PC-9 (cell line): Measurements from ENCODE around the gene NADK. TPM values are rescaled to one million over a fixed set of nuclear protein-coding genes. Genes with fewer than 3 reads are reported as not detected.
"Not testable (repeated sequence)": the region's sequence is repeated elsewhere in the genome, so short reads cannot be mapped to it uniquely, and the experiment has no call there.

Experiments used
- BruUV-seq: library from RNA; stranded (reverse); fragments of 400-500 nt; replicated peaks from 2 replicates; lab custom pipeline; 2021; lab: Mats Ljungman, UMichigan
- CTCF ChIA-PET: fragments of 300-600 bp; sonication (Branson Sonifier 250); formaldehyde crosslinking; loops from one replicate; lab custom pipeline; 2022; ENCODE audit warnings: antibody characterized with exemption; lab: Charles Lee
- POLR2A ChIA-PET: fragments of 300-600 bp; sonication (Branson Sonifier 250); formaldehyde crosslinking; loops from one replicate; lab custom pipeline; 2022; ENCODE audit warnings: antibody characterized with exemption; ENCODE audit not compliant: unreplicated experiment; lab: Charles Lee
- DNase-seq, 2 experiments: peaks; one replicate each; pipeline versions ENCODE4 v3.0.0 to v3.0.0-alpha.2; 2015 to 2022; ENCODE audit warnings: mixed read lengths in 1 of 2
- H2AFZ ChIP-seq: fragments of 200-600 bp; sonication (generic); 2 replicates; pipeline ENCODE4 v1.8.1; 2017; ENCODE audit warnings: antibody characterized with exemption
- H3F3A ChIP-seq: fragments of 200-600 bp; sonication (generic); 2 replicates; pipeline ENCODE4 v1.8.1; 2017; ENCODE audit warnings: antibody characterized with exemption, mild to moderate bottlenecking, low read depth; ENCODE audit not compliant: insufficient read depth
- H3K27ac ChIP-seq: fragments of 200-600 bp; sonication (generic); 2 replicates; pipeline ENCODE4 v1.6.1; 2016; ENCODE audit warnings: mixed run types
- H3K27me3 ChIP-seq: fragments of 200-600 bp; sonication (generic); 2 replicates; pipeline ENCODE4 v1.6.1; 2016; ENCODE audit warnings: low read depth, mixed run types; ENCODE audit not compliant: insufficient read depth
- H3K36me3 ChIP-seq: fragments of 200-600 bp; sonication (generic); 2 replicates; pipeline ENCODE4 v1.6.1; 2016; ENCODE audit warnings: low read depth, mixed run types
- H3K4me1 ChIP-seq: fragments of 200-600 bp; sonication (generic); replicated peaks from 2 replicates; pipeline ENCODE4 v1.6.1; 2016; ENCODE audit warnings: mixed run types; ENCODE audit not compliant: insufficient read depth
- H3K4me2 ChIP-seq: fragments of 200-600 bp; sonication (generic); 2 replicates; pipeline ENCODE4 v1.6.1; 2017; ENCODE audit warnings: mixed run types
- H3K4me3 ChIP-seq: fragments of 200-600 bp; sonication (generic); 2 replicates; pipeline ENCODE4 v1.6.1; 2016; ENCODE audit warnings: mixed run types
- H3K79me2 ChIP-seq: fragments of 200-600 bp; sonication (generic); 2 replicates; pipeline ENCODE4 v1.6.1; 2017; ENCODE audit warnings: low read depth, mixed run types
- H3K9me2 ChIP-seq: fragments of 200-600 bp; sonication (generic); 2 replicates; pipeline ENCODE4 v1.8.1; 2017; ENCODE audit warnings: mild to moderate bottlenecking; ENCODE audit not compliant: insufficient read depth
- H3K9me3 ChIP-seq: fragments of 200-600 bp; sonication (generic); 2 replicates; pipeline ENCODE4 v1.8.1; 2016; ENCODE audit warnings: low read depth; ENCODE audit not compliant: insufficient read depth
- H4K20me1 ChIP-seq: fragments of 200-600 bp; sonication (generic); 2 replicates; pipeline ENCODE4 v1.8.1; 2017; ENCODE audit not compliant: insufficient read depth
- intact Hi-C: fragments of 100-400 bp; cut with micrococcal nuclease; formaldehyde crosslinking; loops from one replicate; pipeline ENCODE4 v1.10.0; 2022; ENCODE audit not compliant: unreplicated experiment
- total RNA-seq: library from RNA; stranded (reverse); gene quantifications from 2 replicates; pipeline ENCODE4 v1.2.3, GENCODE V29; 2021
- TF ChIP-seq, protein P1 (sequence below): fragments of 200-600 bp; sonication (generic); conservative IDR thresholded peaks from 2 replicates; pipeline ENCODE4 v1.6.1; 2017; ENCODE audit warnings: mixed run types, antibody characterized with exemption, mild to moderate bottlenecking, moderate library complexity

NADK gene
- total RNA-seq, 1 experiment from 2014 or later = 105 TPM

DNA sequence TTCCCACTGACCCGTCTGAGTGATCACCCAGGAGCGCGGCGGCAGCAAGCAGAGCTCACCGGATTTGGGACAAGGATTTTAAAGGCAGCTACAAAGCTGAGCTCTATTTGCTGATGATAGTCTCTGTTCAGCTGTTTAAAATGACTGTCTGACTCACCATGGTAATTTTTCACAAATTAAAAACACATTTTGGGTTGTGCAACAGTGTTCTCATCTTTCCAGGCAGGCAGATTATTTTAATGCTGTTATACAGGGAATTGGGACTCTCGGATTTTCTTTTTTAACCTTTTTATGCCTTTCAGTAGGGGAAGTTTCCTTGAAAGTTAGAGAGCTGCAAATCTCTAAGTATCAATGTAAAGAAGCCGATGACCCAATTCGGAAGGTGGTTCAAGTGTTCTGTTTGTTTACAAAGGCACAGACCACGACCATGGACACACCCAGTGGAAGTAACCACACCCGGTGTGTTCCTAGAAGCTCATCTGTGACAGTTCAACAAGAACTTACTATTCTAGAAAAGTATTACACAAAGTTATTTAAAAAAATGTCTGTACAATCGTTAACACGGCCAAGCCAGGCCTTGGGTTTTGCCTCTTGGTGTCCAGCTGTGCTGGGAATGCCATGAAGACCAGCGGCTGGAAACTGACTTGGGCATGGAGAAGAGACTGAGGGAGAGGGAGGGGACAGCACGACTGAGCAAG is 49.8 kb downstream of the NADK start:
- H3K9me2 ChIP-seq, H3F3A ChIP-seq, H2AFZ ChIP-seq, BruUV-seq, H3K36me3 ChIP-seq, H4K20me1 ChIP-seq, CTCF ChIA-PET, H3K27me3 ChIP-seq, H3K4me3 ChIP-seq, H3K4me2 ChIP-seq, H3K9me3 ChIP-seq, H3K79me2 ChIP-seq, intact Hi-C loops, H3K27ac ChIP-seq, POLR2A ChIA-PET, H3K4me1 ChIP-seq, DNase-seq: not testable (repeated sequence)

DNA sequence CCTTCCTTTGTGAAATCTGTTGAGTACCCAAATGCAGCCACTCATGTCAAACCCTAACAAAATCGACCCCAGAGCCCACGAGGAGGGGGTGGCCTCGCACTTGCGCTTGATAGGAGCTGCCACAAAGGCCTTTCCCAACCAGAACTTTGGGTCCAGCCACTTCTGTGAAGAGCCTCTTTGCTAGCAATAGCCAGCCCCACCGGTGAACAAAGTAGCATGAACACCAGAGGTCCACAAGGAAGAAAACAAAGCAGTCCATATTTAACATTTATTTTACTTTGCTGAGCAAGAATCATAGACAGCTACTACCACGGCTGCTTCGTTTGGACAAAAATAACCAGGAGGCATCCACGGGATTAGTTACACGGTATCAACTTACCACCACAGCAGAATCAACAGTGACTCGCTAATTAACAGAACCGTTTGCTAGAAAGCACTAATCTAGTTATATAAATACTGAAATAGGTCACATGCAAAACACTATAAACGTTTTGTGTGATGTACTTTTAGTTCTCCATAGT is 51.1 kb downstream of the NADK start:
- H3K27ac ChIP-seq, H3K79me2 ChIP-seq, DNase-seq, H4K20me1 ChIP-seq, H3K27me3 ChIP-seq, CTCF ChIA-PET, intact Hi-C loops, BruUV-seq, POLR2A ChIA-PET, H3K4me3 ChIP-seq, H3F3A ChIP-seq, H3K9me3 ChIP-seq, H3K4me2 ChIP-seq, H3K4me1 ChIP-seq, H2AFZ ChIP-seq, H3K36me3 ChIP-seq, H3K9me2 ChIP-seq: not testable (repeated sequence)

DNA sequence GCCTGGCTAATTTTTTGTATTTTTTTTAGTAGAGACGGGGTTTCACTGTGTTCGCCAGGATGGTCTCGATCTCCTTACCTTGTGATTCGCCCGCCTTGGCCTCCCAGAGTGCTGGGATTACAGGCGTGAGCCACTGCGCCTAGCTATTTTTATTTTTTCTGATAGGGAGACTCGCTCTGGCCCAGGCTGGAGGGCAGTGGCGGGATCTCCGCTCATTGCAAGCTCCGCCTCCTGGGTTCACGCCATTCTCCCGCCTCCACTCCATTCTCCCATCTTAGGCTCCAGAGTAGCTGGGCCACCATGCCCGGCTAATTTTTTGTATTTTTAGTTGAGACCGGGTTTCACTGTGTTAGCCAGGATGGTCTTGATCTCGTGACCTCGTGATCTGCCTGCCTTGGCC is 52.2 kb downstream of the NADK start:
- H3K9me3 ChIP-seq, H3K27me3 ChIP-seq, H3K4me3 ChIP-seq, H3F3A ChIP-seq, H3K79me2 ChIP-seq, POLR2A ChIA-PET, H4K20me1 ChIP-seq, intact Hi-C loops, BruUV-seq, H3K9me2 ChIP-seq, CTCF ChIA-PET, H3K27ac ChIP-seq, DNase-seq, H2AFZ ChIP-seq, H3K4me1 ChIP-seq, H3K4me2 ChIP-seq, H3K36me3 ChIP-seq: not testable (repeated sequence)

DNA sequence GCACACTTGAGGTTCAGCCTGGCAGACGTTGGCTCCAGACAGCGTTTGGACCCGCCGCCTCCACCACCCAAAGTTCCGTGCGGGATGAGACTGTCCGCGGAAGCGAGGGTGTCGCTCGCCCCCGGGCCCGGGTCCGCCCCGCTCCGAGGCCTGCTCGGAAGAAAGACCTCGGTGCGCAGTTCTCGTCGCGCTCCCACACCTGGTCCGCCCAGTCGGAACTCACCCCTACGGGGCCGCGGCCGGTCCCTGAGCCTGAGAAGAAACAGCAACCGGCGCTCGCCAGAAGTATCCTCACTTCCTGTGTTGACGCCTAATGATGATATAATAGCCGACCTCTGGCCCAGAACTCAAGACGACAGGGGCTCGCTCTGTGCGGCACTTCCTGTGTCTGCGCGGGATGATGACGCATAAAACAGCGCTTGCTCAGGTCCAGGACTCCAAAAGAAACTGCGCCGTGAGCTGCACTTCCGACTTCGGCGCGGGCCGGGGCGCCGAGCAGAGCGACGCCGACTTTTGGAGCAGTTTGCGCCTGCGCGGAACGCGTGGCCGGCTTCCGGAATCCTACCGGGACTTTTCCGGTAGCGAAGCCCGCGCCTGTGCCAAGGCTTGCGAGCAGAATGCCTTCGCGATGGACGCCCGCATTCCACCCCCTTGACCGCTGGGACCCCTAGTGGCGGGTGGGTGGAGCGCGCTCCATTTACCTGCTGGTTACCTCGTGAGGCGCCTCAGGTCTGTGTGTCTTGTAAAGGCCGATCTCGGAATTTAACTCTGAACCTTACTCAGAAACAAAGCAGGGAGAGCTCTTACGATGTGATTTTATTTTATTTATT is 54.0 kb downstream of the NADK start, which contains the start of gene CDK11A:
Gene CDK11A (minus strand): TSS at position 323 of the 830 bp plus-strand sequence. CDS start 1,539 bp downstream, outside the sequence.
- H3K9me3 ChIP-seq, H3K9me2 ChIP-seq, H3K4me1 ChIP-seq, H3K27me3 ChIP-seq, BruUV-seq, CTCF ChIA-PET, H3F3A ChIP-seq, H4K20me1 ChIP-seq, H3K36me3 ChIP-seq, H3K79me2 ChIP-seq: not testable (repeated sequence)
- intact Hi-C loops = loop anchor here (5.0 kb wide), 1 partner anchor 67 kb away; the partner anchor contains the start of gene CDK11B
- peak; percentile 96 to 98 for DNase-seq
- peak within 1 kb of the TSS; percentile 63 for H3K4me2 ChIP-seq
- H2AFZ ChIP-seq = peak within 1 kb of the TSS; percentile 81; the same call in 1 of the 2 replicates
- TF ChIP-seq, protein P1, sequence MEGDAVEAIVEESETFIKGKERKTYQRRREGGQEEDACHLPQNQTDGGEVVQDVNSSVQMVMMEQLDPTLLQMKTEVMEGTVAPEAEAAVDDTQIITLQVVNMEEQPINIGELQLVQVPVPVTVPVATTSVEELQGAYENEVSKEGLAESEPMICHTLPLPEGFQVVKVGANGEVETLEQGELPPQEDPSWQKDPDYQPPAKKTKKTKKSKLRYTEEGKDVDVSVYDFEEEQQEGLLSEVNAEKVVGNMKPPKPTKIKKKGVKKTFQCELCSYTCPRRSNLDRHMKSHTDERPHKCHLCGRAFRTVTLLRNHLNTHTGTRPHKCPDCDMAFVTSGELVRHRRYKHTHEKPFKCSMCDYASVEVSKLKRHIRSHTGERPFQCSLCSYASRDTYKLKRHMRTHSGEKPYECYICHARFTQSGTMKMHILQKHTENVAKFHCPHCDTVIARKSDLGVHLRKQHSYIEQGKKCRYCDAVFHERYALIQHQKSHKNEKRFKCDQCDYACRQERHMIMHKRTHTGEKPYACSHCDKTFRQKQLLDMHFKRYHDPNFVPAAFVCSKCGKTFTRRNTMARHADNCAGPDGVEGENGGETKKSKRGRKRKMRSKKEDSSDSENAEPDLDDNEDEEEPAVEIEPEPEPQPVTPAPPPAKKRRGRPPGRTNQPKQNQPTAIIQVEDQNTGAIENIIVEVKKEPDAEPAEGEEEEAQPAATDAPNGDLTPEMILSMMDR = peak; percentile 65
- POLR2A ChIA-PET = interaction anchor here (0.5 to 0.7 kb wide), 2 partner anchors 159 to 325 kb away, joined by 4 to 11 read pairs; partner anchors contain the start of gene CCNL2
- H3K27ac ChIP-seq = peak within 1 kb of the TSS; percentile 85
- H3K4me3 ChIP-seq = peak within 1 kb of the TSS; percentile 63
